Neural progenitor cell (in vitro differentiated cells): Measurements from ENCODE around the gene IFNA2. TPM values are rescaled to one million over a fixed set of nuclear protein-coding genes. Genes with fewer than 3 reads are reported as not detected.

Experiments
- DNase-seq: peaks from one replicate; pipeline ENCODE4 v3.0.0-alpha.2; 2016; ENCODE audit warnings: low spot score
- H2AFZ ChIP-seq: fragments of 200-600 bp; sonication (generic); replicated peaks from 2 replicates; pipeline ENCODE4 v1.6.1; 2016; ENCODE audit warnings: antibody characterized with exemption
- H3F3A ChIP-seq: fragments of 200-600 bp; sonication (generic); 2 replicates; pipeline ENCODE4 v1.6.1; 2016; ENCODE audit warnings: antibody characterized with exemption, low read depth
- H3K27ac ChIP-seq: fragments of 200-600 bp; sonication (generic); 2 replicates; pipeline ENCODE4 v1.5.1; 2016; ENCODE audit warnings: mild to moderate bottlenecking
- H3K27me3 ChIP-seq: fragments of 200-600 bp; sonication (generic); 2 replicates; pipeline ENCODE4 v1.6.1; 2016; ENCODE audit warnings: mild to moderate bottlenecking, moderate library complexity
- H3K36me3 ChIP-seq: fragments of 200-600 bp; sonication (generic); 2 replicates; pipeline ENCODE4 v1.5.1; 2016
- H3K4me1 ChIP-seq: fragments of 200-600 bp; sonication (generic); 2 replicates; pipeline ENCODE4 v1.6.1; 2016; ENCODE audit warnings: mixed run types
- H3K4me2 ChIP-seq: fragments of 200-600 bp; sonication (generic); 2 replicates; pipeline ENCODE4 v1.6.1; 2016
- H3K4me3 ChIP-seq: fragments of 200-600 bp; sonication (generic); 2 replicates; pipeline ENCODE4 v1.5.1; 2016
- H3K79me2 ChIP-seq: fragments of 200-600 bp; sonication (generic); 2 replicates; pipeline ENCODE4 v1.6.1; 2016; ENCODE audit warnings: low read depth
- H3K9ac ChIP-seq: fragments of 200-600 bp; sonication (generic); 2 replicates; pipeline ENCODE4 v1.6.1; 2016
- H3K9me3 ChIP-seq: fragments of 200-600 bp; sonication (generic); 2 replicates; pipeline ENCODE4 v1.5.1; 2016; ENCODE audit warnings: low read depth
- H4K20me1 ChIP-seq: fragments of 200-600 bp; sonication (generic); 2 replicates; pipeline ENCODE4 v1.6.1; 2016; ENCODE audit warnings: low read depth
- H3K27ac Mint-ChIP-seq: 3 replicates; pipeline ENCODE4 v1.8.0; 2021; ENCODE audit warnings: mixed read lengths
- H3K27me3 Mint-ChIP-seq: 2 replicates; pipeline ENCODE4 v1.8.0; 2022; ENCODE audit warnings: low read depth, mild to moderate bottlenecking, inconsistent platforms, moderate library complexity, mixed read lengths; ENCODE audit not compliant: insufficient read depth
- H3K36me3 Mint-ChIP-seq: 3 replicates; pipeline ENCODE4 v1.8.0; 2021; ENCODE audit warnings: mixed read lengths
- H3K4me1 Mint-ChIP-seq: 3 replicates; pipeline ENCODE4 v1.8.0; 2021; ENCODE audit warnings: mixed read lengths
- H3K4me3 Mint-ChIP-seq: 3 replicates; pipeline ENCODE4 v1.8.0; 2021; ENCODE audit warnings: mild to moderate bottlenecking, moderate library complexity, mixed read lengths
- H3K9me3 Mint-ChIP-seq: 3 replicates; pipeline ENCODE4 v1.8.0; 2020; ENCODE audit warnings: mixed read lengths
- CTCF ChIP-seq: fragments of 200-600 bp; sonication (generic); IDR thresholded peaks from 2 replicates; pipeline ENCODE4 v1.5.1; 2017; ENCODE audit warnings: antibody characterized with exemption, mild to moderate bottlenecking
- EZH2 ChIP-seq: fragments of 200-600 bp; sonication (generic); IDR thresholded peaks from 2 replicates; pipeline ENCODE4 v1.6.1; 2017; ENCODE audit warnings: antibody characterized with exemption, mild to moderate bottlenecking, moderate library complexity
- EZH2phosphoT487 ChIP-seq: fragments of 200-600 bp; sonication (generic); IDR thresholded peaks from 2 replicates; pipeline ENCODE4 v1.6.1; 2017; ENCODE audit warnings: antibody characterized with exemption
- total RNA-seq: library from RNA; depleted of rRNA; stranded (reverse); fragments of >200 nt; gene quantifications from 2 replicates; pipeline ENCODE4 v1.2.3, GENCODE V29; 2015; ENCODE audit warnings: low replicate concordance

IFNA2 gene
- total RNA-seq, 1 donor from 2014 or later = not detected

GRCh38 chr9:21415493-21416267 lies 30.5 kb upstream of the IFNA2 start:
- Mint-ChIP-seq H3K36me3 (no peaks in the 10 kb centered on the region), H3K4me1 (peaks cover 18% of the 10 kb centered on the region), H3K4me3 (no peak overlapping the region), H3K27me3 (peaks cover 2% of the 10 kb centered on the region), H3K27ac (no peak overlapping the region), H3K9me3 (no peaks in the 10 kb centered on the region)
- Histone ChIP-seq H3K36me3 (no peaks in the 10 kb centered on the region), H3K4me1 (peaks cover 5% of the 10 kb centered on the region), H3F3A (no peaks in the 10 kb centered on the region), H3K9me3 (no peaks in the 10 kb centered on the region), H4K20me1 (no peaks in the 10 kb centered on the region), H3K4me3 (no peak overlapping the region), H3K9ac (no peak overlapping the region), H3K4me2 (no peak overlapping the region), H3K27ac (no peak overlapping the region), H3K79me2 (no peaks in the 10 kb centered on the region), H3K27me3 (no peaks in the 10 kb centered on the region), H2AFZ (no peak overlapping the region)
- DNase-seq = no peak
- TF ChIP-seq EZH2phosphoT487 (no peak), CTCF (no peak), EZH2 (no peak)

- no peaks in the 10 kb centered on the region for H3K9me3 Mint-ChIP-seq
- peaks cover 5% of the 10 kb centered on the region for H3K4me1 ChIP-seq
- no peaks in the 10 kb centered on the region for H3F3A ChIP-seq
- H4K20me1 ChIP-seq = no peaks in the 10 kb centered on the region
- peaks cover 18% of the 10 kb centered on the region for H3K4me1 Mint-ChIP-seq
- no peak for DNase-seq
- H3K36me3 Mint-ChIP-seq = no peaks in the 10 kb centered on the region
- H2AFZ ChIP-seq = no peak overlapping the region
- no peaks in the 10 kb centered on the region for H3K27me3 ChIP-seq
- no peaks in the 10 kb centered on the region for H3K9me3 ChIP-seq
- no peak overlapping the region for H3K9ac ChIP-seq
- TF ChIP-seq EZH2 (no peak), CTCF (no peak), EZH2phosphoT487 (no peak)
- no peak overlapping the region for H3K4me3 Mint-ChIP-seq
- no peak overlapping the region for H3K4me2 ChIP-seq
- no peaks in the 10 kb centered on the region for H3K27me3 Mint-ChIP-seq
- no peak overlapping the region for H3K4me3 ChIP-seq
- no peak overlapping the region for H3K27ac Mint-ChIP-seq
- H3K27ac ChIP-seq = no peak overlapping the region
- H3K36me3 ChIP-seq = no peaks in the 10 kb centered on the region
- H3K79me2 ChIP-seq = no peaks in the 10 kb centered on the region
Measured at GRCh38 chr9:21414220-21414940, 29.2 kb upstream of the IFNA2 start.

- H3K27me3 Mint-ChIP-seq = no peaks in the 10 kb centered on the region
- H3K4me3 ChIP-seq = no peak overlapping the region
- no peaks in the 10 kb centered on the region for H3K9me3 ChIP-seq
- H3K4me2 ChIP-seq = no peak overlapping the region
- no peak overlapping the region for H3K4me3 Mint-ChIP-seq
- H4K20me1 ChIP-seq = no peaks in the 10 kb centered on the region
- TF ChIP-seq EZH2 (no peak), CTCF (peak; percentile 47)
- H3K79me2 ChIP-seq = no peaks in the 10 kb centered on the region
- H3K9ac ChIP-seq = no peak overlapping the region
- H3K27me3 ChIP-seq = no peaks in the 10 kb centered on the region
- H3K36me3 ChIP-seq = no peaks in the 10 kb centered on the region
- H3K9me3 Mint-ChIP-seq = no peaks in the 10 kb centered on the region
- H3K27ac Mint-ChIP-seq = no peak overlapping the region
- H2AFZ ChIP-seq = no peak overlapping the region
- peaks cover 18% of the 10 kb centered on the region for H3K4me1 Mint-ChIP-seq
- no peak overlapping the region for H3K27ac ChIP-seq
- no peaks in the 10 kb centered on the region for H3F3A ChIP-seq
- DNase-seq = peak; percentile 13
- peaks cover 5% of the 10 kb centered on the region for H3K4me1 ChIP-seq
- H3K36me3 Mint-ChIP-seq = no peaks in the 10 kb centered on the region
Measured at GRCh38 chr9:21413624-21414023, 28.4 kb upstream of the IFNA2 start.
